Posterior cingulate gyrus (tissue), 11 donors: ENCODE data around the gene CASP1.
A peak's percentile ranks its signal among the peaks of the same experiment; 100 is the strongest.
"Not testable (repeated sequence)": the region's sequence is repeated elsewhere in the genome, so short reads cannot be mapped to it uniquely, and the experiment has no call there.

Experiments
- DNase-seq, 10 donors: peaks; one replicate each; pipeline versions ENCODE4 v3.0.0 to v3.0.0-alpha.2; 2020 to 2021; ENCODE audit warnings: mixed read lengths in 3 of 10
- intact Hi-C: fragments of 100-400 bp; cut with DNase I; formaldehyde crosslinking; loops from one replicate; pipeline ENCODE4 v1.15.1; 2023

CASP1 gene

DNA sequence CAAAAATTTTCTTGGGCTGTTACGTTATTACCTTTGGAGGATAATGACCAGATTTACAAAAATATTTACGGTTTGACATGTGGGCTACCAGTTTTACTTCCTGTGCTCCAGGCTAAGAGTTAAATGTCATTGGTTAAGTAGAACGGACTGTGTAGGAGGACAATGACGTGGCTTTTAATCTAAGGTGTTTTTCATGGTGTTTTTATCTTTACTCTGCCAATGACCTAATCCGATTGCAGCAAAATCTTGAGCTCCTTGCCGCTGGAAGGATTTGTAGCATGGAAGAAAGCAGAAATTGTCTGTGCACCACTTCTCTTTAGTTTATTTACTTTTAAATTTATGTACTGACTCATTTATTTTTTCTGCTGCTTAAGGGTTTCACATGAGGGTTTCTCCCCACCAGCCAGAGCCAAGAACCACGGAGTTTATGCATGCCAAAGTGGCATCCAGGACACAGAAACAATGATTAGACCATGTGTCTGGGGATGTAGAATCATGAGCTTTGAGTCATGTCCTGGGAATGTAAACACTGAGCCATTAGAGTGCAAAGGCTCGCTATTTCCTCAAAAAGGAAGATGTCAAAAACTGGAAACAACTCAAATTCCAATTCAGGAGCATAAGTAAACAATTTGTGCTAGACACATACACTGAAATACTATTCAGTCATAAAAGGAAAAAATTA, 12.1 kb upstream of the CASP1 start:
- intact Hi-C loops = no loop called here
- DNase-seq = no peak

GRCh38 chr11:105045676-105046296, 10.8 kb upstream of the CASP1 start:
- no peak for DNase-seq
- intact Hi-C loops = no loop called here

GRCh38 chr11:105044557-105045524, 9.9 kb upstream of the CASP1 start, which contains the start of gene CARD16:
CARD16 (minus strand) TSS chr11:105045335; CDS start chr11:105045297, 38 bp downstream.
- DNase-seq, intact Hi-C loops: not testable (repeated sequence)

- intact Hi-C loops = no loop called here
These were observed 7.2 kb upstream of the CASP1 start for GRCh38 chr11:105042178-105042577.

DNA sequence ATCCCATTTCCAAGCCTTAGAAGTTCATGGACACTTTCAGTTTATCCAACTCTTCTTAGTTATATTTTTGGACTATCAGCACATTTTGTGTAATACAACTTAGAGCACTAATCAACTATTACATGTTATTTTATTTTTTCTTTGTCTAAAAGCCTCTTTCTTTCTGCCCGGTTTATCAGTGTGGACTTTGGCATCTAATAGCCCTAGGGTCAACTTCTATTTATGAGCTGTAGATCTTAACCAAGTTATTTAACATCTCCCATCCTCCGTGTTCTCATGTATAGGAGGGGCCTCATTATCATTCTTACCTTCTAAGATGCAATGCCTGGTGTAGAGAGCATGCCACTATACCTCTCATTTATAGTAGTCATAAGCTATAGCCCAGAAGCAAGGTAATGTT, 5.8 kb upstream of the CASP1 start:
- intact Hi-C loops = no loop called here
- no peak for DNase-seq

More at GRCh38 chr11:105042178-105042577, 7.2 kb upstream of the CASP1 start:
- no peak for DNase-seq

DNA sequence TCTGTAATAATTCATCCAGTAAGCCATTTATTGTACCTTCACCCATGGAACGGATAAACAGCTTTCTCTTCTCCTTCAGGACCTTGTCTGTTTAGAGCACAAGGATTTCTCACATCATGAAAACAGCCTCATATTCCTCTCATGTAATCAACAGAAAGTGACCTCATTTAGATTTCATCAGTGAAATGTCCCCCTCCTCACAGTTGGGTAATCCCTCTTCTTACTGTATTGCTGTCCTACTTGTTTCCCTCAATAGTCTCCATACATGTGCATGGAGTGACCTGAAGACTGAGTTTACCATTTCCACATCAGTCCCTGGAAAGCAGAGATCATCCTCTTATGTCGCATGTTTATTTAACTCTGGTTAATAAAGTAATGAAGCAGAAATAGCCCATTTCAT, 556 bp downstream of the CASP1 start:
- intact Hi-C loops, DNase-seq: not testable (repeated sequence)

DNA sequence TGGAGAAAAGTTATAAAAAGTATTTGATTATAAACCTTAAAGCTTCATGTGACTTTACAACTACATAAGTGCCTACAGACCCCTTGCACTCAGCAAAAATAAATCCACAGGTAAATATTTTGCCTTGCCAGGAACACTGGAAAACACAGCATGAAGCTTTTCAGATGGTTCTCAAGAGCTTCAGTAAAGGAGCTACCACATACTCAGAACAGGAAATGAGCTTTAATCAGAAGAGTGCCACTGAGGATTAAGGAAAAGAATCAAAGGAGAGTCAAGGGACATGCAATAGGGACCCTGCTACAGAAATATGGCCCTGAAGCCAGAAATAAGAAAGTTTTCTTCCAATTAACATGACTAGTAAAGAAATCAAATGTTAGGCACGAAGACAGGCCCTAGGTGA, 1.2 kb downstream of the CASP1 start:
- intact Hi-C loops = no loop called here
- no peak for DNase-seq

DNA sequence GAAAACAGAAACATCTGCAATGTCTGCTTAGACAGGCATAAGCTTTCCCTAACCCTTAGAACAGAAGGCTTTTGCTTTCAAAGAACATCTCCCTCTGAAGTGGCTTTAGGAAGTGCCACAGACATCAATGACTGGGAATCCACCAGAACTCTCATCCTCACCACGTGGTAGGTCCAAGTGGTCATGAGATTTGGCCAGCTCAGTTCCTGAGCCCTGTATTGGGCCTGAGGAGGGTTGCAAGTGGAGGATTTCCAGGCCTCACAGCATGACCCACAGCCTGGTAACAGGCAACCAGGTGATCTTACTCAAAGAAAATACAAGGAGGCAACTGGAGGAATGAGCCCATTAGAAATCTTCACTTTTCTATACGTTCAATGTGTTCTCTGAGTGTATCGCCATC, 1.6 kb downstream of the CASP1 start:
- no peak for DNase-seq
- intact Hi-C loops = no loop called here

DNA sequence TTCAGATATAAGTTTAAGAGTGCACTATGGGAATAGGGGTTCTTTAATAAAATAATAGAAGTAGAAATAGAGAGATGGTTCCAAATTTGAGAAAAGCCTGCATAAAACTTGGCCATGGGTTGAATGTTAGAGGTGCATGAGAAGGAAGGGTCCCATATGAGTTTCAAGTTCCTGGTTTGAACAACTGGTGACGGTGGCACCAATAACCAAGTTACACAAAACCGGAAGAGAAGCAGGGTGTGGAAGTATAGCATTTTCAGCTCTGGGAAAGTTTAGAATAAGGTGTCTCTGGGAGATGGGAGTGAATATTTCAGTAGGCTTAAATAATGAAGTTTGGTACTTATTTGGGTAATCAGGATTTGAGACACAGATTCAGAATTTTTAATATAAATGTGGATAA, 2.4 kb downstream of the CASP1 start:
- intact Hi-C loops = no loop called here

GRCh38 chr11:105027678-105028077, 7.3 kb downstream of the CASP1 start:
- intact Hi-C loops = no loop called here
- DNase-seq = no peak

More for the DNA sequence above, 2.4 kb downstream of the CASP1 start:
- DNase-seq = no peak

DNA sequence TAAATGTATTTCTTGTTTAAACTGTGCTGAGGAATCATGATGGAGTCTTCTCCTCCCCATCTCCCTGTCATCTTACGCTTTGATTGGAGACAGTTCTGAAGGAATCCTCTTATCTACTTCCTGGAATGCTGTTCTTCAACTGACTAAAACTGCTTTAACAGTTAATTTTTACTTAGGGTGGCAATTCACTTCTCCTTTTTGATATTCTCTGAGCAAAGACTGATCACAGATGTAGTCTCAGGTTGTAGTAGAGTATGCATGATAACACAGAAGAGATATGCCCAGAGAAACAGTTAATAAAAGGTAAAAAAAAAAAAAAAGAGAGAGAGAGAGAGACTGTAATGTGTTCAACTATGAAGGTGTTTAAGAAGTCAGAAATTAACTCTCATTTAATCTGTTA, 10.6 kb downstream of the CASP1 start:
- intact Hi-C loops = no loop called here
- DNase-seq = no peak

DNA sequence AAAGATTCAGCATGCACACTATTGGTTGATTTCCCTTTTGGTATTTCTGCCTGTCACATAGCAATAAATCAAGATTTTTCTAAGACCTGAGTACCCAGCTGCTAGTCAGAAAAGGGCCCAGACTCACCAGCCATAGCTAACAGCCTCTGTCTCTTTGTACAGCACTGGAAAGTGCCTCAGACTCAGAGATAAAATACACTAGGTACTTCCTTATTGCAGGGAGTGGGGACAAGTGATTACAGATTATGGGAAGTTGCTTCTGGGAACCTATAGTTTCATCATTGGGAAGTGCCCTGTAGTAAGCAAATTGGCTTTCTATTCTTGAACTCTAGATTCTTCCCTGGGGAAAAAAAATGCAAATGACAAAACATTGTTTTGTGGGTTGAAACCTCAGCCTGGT, 11.9 kb downstream of the CASP1 start, which contains the start of gene CASP5:
Gene CASP5, minus strand, starts transcription at position 166 of the 400 bp plus-strand sequence. Its CDS starts 32 bp downstream, at position 134.
- no peak for DNase-seq
- intact Hi-C loops = no loop called here

- no peak for DNase-seq
- intact Hi-C loops = no loop called here
These were observed 12.4 kb downstream of the CASP1 start for GRCh38 chr11:105022527-105022926.

DNA sequence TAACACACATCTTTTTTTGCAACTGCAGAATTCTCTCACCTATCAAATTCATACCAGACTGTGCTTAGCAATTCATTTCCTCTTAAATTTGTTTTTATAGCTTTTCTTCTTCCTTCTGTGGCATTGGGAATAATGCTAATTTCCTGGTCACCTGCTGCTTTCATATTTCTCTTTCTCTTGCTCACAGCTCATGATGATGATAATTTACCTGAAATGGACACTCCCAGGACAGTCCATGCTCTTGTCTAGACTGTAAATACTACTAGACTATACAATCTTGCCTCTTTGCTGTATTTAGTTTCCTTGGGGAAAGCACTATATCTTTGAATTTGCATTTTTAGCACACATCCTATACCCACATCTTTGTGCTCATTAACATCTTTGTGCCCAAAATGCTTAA, 27.5 kb downstream of the CASP1 start:
- intact Hi-C loops = no loop called here
- no peak for DNase-seq

DNA sequence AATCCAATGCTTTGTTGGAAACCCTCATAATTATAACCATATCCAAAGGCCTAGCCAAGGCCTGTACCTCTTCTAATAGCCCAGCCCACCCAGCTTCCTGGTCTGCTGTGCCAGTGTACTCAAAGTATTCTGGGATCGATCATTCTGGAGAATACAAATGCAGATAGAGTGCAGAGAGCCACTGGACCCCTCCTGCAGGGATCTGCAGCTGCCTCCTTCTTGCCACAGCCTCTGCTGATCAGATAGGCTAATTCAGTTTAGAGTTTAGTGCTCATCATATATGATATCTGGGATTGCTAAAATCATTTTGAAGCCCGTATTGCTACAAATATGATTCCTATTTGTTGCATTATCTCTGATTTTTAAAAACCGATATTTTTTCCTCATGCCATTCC, 29.5 kb downstream of the CASP1 start:
- DNase-seq = no peak
- intact Hi-C loops = no loop called here

- intact Hi-C loops = no loop called here
- DNase-seq = no peak
These were observed 30.9 kb downstream of the CASP1 start for GRCh38 chr11:105004021-105004420.

DNA sequence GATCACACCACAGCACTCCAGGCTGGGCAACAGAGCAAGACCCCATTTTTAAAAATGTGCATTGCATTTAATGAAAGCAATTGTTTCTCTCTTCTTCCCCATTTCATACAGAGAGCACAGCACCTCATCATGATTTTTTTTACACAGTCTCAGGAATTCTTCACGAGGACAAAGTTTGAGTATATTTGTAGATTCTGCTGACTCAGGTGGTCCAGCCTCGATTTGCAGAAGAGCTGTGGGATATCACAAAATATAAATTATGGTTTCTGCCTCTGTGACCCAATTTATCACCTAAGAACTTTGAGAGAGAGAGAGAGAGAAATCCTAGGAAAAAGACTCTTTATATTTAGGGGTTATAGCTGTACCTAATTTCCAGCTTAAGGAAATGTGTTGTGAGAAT, 31.8 kb downstream of the CASP1 start:
- intact Hi-C loops = no loop called here
- DNase-seq = no peak

GRCh38 chr11:105000797-105001196, 34.1 kb downstream of the CASP1 start:
- peak in 1 of 10 donors; percentile 28 for DNase-seq
- intact Hi-C loops = no loop called here

GRCh38 chr11:105000167-105000566, 34.8 kb downstream of the CASP1 start:
- intact Hi-C loops = no loop called here

DNA sequence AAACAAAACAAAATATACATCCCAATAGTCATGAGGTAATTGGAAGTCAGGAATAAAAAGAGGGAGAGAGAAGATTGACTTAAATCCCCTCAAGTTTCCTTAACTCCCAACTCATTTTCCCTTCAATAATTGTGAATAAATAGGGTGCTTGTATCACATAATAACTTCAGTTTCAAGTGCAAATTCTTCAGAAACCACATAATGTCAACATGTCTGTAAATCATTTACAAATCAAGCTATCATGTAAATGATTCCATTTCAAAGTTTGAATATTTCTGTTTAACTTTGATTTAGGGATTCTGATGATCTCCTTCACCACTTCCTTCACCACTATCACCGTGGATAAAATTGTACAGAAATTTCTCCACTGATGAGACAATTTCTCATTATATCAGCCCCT, 35.2 kb downstream of the CASP1 start:
- intact Hi-C loops = no loop called here
- no peak for DNase-seq

More at GRCh38 chr11:105000167-105000566, 34.8 kb downstream of the CASP1 start:
- no peak for DNase-seq

DNA sequence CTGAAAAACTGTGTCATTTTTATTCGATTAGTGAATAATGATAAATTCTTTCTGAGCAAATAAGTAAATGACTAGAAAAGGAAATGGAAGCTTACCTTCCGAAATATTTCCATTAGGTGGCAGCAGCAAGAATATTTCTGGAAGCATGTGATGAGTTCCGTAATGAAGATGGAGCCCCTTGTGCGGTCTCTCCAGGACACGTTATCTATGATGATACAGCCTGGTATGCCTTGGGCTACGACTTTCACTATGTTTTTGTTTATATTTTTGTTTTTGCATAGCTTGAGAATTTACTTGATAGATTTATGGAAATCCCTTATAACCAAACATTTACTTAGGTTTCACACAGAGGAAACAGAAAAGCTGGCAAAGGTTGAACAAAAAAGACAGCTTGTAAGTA, 37.7 kb downstream of the CASP1 start:
- intact Hi-C loops = no loop called here
- DNase-seq = no peak
